Measurements from ENCODE around the gene IZUMO4. TPM values are rescaled to one million over a fixed set of nuclear protein-coding genes. Genes with fewer than 3 reads are reported as not detected.
"Not testable (repeated sequence)": the region's sequence is repeated elsewhere in the genome, so short reads cannot be mapped to it uniquely, and the experiment has no call there.

The IZUMO4 gene
- total and polyA plus RNA-seq, 9 donors: 1.8 to 31.7 (median 10.7) TPM

DNA sequence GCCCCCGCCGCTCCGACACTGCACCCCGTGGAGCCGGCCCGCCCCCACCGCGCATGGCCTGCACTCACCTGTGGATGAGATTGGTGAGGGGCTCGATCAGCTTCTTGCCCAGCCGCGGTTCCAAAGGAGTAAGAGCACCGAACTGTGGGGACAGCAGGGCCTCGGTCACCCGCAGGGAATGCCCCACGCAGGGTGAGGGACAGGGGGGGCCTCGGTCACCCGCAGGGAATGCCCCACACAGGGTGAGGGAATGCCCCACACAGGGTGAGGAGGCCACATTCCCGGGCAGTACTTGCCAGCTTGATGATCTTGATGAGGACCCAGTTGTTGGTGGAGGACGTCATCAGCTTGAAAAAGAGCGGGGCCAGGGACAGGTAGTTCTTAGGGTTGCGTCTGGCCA, 32.3 kb downstream of the IZUMO4 start:
- WGBS, 3 donors: 93 to 98% (median 95%) methylated on average over 6 to 19 of the region's 21 CpGs
- Histone ChIP-seq H3K36me3 (no peaks in the 10 kb centered on the region), H3K4me3 (no peak overlapping the region), H3K27me3 (no peaks in the 10 kb centered on the region), H3K4me1 (ENCODE audit: insufficient read depth) (no peaks in the 10 kb centered on the region), H3K9me3 (no peaks in the 10 kb centered on the region), H3K27ac (no peak overlapping the region)
- intact Hi-C loops (cut with DNase I): no loop called here
- DNase-seq: no peak
- no peak for TF ChIP-seq POLR2A (IDR thresholded peaks at IDR 0.05)
- no peak for TF ChIP-seq EP300 (IDR thresholded peaks at IDR 0.05)
- TF ChIP-seq, protein P1, sequence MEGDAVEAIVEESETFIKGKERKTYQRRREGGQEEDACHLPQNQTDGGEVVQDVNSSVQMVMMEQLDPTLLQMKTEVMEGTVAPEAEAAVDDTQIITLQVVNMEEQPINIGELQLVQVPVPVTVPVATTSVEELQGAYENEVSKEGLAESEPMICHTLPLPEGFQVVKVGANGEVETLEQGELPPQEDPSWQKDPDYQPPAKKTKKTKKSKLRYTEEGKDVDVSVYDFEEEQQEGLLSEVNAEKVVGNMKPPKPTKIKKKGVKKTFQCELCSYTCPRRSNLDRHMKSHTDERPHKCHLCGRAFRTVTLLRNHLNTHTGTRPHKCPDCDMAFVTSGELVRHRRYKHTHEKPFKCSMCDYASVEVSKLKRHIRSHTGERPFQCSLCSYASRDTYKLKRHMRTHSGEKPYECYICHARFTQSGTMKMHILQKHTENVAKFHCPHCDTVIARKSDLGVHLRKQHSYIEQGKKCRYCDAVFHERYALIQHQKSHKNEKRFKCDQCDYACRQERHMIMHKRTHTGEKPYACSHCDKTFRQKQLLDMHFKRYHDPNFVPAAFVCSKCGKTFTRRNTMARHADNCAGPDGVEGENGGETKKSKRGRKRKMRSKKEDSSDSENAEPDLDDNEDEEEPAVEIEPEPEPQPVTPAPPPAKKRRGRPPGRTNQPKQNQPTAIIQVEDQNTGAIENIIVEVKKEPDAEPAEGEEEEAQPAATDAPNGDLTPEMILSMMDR (IDR thresholded peaks at IDR 0.05): no peak

DNA sequence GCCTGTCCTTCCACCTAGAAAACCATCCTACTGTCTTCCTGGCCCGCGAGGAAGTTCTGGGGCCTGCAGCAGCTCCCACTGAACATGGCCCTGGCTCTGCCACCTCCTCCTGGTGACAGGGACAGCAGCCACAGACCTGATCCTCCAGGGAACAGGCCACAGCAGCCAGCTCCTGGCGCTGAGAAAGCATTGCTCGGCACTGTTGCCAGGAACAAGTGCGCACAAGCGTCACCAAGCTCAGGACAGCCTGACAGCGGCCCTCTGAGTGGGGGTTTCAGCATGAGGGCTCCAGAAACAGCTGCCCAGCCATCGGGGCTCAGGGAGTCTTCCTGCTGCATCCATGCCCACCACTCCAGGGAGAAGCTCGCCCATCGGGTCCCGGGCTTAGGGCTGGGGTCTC, 32.8 kb downstream of the IZUMO4 start:
- WGBS, 3 donors: 95 to 97% (median 96%) methylated on average over 11 of the region's 11 CpGs
- no peak for DNase-seq
- Histone ChIP-seq H3K27me3 (no peaks in the 10 kb centered on the region), H3K9me3 (no peaks in the 10 kb centered on the region), H3K4me3 (no peak overlapping the region), H3K36me3 (no peaks in the 10 kb centered on the region), H3K4me1 (ENCODE audit: insufficient read depth) (no peaks in the 10 kb centered on the region), H3K27ac (no peak overlapping the region)
- intact Hi-C loops (cut with DNase I): no loop called here
- TF ChIP-seq POLR2A (IDR thresholded peaks at IDR 0.05) (no peak), EP300 (IDR thresholded peaks at IDR 0.05) (no peak)
- TF ChIP-seq, protein P1 (IDR thresholded peaks at IDR 0.05): no peak

DNA sequence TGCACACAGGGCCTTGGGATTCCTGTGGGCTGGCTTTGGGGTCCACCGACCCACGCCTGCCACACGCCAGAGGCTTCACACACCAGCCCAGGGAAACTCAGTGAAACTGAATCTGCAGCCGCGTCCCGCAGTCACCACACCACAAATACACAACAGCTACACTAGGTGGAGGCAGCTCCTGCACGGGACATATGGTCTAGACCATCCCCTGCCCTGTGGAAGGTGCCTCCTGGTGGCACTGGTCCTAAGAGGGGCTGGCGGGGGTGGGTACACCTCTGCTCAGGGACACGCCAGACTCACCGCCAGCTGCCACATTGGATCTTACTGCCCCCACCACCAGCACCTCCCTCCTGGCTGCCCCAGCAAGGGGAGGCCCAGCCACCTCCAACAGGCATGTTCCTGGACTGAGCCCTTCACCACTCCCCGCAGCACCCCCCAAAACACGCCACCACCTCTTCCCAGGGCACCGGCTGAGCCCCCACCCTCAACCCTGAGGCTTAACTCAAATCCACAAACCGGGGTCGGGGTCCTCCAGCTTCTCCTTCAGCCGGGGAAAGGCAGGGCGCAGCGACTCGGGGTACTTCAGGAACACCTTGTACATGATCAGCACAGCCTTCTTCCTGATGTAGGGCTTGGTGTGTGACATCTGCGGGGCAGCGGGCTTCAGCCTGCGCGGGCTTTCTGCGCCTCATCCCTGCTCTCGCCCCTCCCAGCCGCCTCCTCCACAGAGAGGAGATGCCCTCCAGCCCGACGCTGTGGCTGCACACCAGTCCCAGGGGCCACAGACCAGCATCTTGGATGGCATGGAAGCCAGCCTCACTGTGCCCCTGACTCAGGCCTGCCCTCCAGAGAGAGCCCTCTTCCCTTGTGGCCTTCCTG, 33.4 kb downstream of the IZUMO4 start:
- no peaks in the 10 kb centered on the region for H3K36me3 ChIP-seq
- no peak for TF ChIP-seq EP300 (IDR thresholded peaks at IDR 0.05)
- TF ChIP-seq POLR2A (IDR thresholded peaks at IDR 0.05): no peak
- TF ChIP-seq, protein P1 (IDR thresholded peaks at IDR 0.05): no peak
- H3K27ac ChIP-seq: no peak overlapping the region
- H3K27me3 ChIP-seq: no peaks in the 10 kb centered on the region
- 91 to 92% (median 91%) methylated on average over 28 of the region's 28 CpGs for WGBS, 3 donors
- intact Hi-C loops (cut with DNase I): loop anchor here in 1 of 4 donors (10.0 kb wide), 1 partner anchor 255 kb away; no protein-coding TSS in a partner anchor
- H3K4me3 ChIP-seq: no peak overlapping the region
- no peaks in the 10 kb centered on the region for H3K9me3 ChIP-seq
- no peak for DNase-seq
- H3K4me1 ChIP-seq (ENCODE audit: insufficient read depth): no peaks in the 10 kb centered on the region

DNA sequence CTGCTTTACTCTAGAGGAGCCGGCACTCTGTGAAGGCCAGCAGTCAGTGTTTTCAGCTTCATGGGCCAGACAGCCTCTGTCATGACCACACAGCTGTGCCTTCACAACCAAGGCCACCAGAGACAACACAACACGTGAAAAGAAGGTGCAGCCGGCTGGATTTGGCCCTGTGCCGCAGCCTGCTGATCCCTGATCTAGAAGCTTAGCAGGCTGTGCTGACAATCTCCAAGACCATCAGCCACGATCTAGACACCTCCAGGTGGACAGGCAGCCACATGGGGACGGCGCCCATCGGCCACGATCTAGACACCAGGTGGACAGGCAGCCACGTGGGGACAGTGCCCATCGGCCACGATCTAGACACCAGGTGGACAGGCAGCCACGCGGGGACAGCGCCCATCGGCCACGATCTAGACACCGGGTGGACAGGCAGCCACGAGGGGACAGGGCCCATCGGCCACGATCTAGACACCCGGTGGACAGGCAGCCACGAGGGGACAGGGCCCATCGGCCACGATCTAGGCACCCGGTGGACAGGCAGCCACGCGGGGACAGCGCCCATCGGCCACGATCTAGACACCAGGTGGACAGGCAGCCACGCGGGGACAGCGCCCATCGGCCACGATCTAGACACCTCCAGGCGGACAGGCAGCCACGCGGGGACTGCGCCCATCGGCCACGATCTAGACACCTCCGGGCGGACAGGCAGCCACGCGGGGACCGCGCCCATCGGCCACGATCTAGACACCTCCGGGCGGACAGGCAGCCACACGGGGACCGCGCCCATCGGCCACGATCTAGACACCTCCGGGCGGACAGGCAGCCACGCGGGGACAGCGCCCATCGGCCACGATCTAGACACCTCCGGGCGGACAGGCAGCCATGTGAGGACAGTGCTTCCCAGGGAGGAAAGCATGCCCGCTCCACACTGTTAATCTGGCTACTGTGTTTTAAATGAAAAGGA, 34.6 kb downstream of the IZUMO4 start:
- not testable (repeated sequence) for H3K36me3 ChIP-seq; H3K27me3 ChIP-seq; H3K4me1 ChIP-seq (ENCODE audit: insufficient read depth); H3K27ac ChIP-seq; H3K9me3 ChIP-seq; DNase-seq; H3K4me3 ChIP-seq
- intact Hi-C loops (cut with DNase I): loop anchor here in 1 of 4 donors (10.0 kb wide), 1 partner anchor 254 kb away; no protein-coding TSS in a partner anchor
- WGBS, 3 donors: 83 to 88% (median 88%) methylated on average over 62 to 67 of the region's 67 CpGs
